ENCODE measurements around the gene SLC41A2.
A peak's percentile ranks its signal among the peaks of the same experiment; 100 is the strongest.
"Not testable (repeated sequence)": the region's sequence is repeated elsewhere in the genome, so short reads cannot be mapped to it uniquely, and the experiment has no call there.

Gene SLC41A2

GRCh38 chr12:104963757-104964156 is 5.7 kb upstream of the SLC41A2 start:
- DNase-seq = peak; percentile 23

GRCh38 chr12:104960464-104960863 is 2.4 kb upstream of the SLC41A2 start:
- no peak for DNase-seq

- DNase-seq = no peak
These were observed 1.3 kb upstream of the SLC41A2 start for GRCh38 chr12:104959335-104959841.

GRCh38 chr12:104958805-104959334 is 780 bp upstream of the SLC41A2 start:
- peak; percentile 35 for DNase-seq

- DNase-seq = peak; percentile 49
These were observed 430 bp downstream of the SLC41A2 start for GRCh38 chr12:104957719-104958000.

- no peak for DNase-seq
These were observed 996 bp downstream of the SLC41A2 start for GRCh38 chr12:104956870-104957718.

GRCh38 chr12:104955703-104956102 is 2.4 kb downstream of the SLC41A2 start:
- DNase-seq = no peak

- no peak for DNase-seq
These were observed 4.8 kb downstream of the SLC41A2 start for GRCh38 chr12:104953323-104953722.

GRCh38 chr12:104952816-104953215 is 5.3 kb downstream of the SLC41A2 start:
- DNase-seq = no peak

- DNase-seq = no peak
These were observed 6.2 kb downstream of the SLC41A2 start for GRCh38 chr12:104951759-104952509.

- not testable (repeated sequence) for DNase-seq
These were observed 9.4 kb downstream of the SLC41A2 start for GRCh38 chr12:104948716-104949115.

- no peak for DNase-seq
These were observed 13.8 kb downstream of the SLC41A2 start for GRCh38 chr12:104944252-104944651.

GRCh38 chr12:104943401-104943800 is 14.7 kb downstream of the SLC41A2 start:
- DNase-seq = not testable (repeated sequence)

- no peak for DNase-seq
These were observed 16.0 kb downstream of the SLC41A2 start for GRCh38 chr12:104942075-104942474.

GRCh38 chr12:104941454-104941853 is 16.6 kb downstream of the SLC41A2 start:
- no peak for DNase-seq

GRCh38 chr12:104939089-104939488 is 19.0 kb downstream of the SLC41A2 start:
- no peak for DNase-seq

GRCh38 chr12:104938371-104938770 is 19.7 kb downstream of the SLC41A2 start:
- DNase-seq = no peak

GRCh38 chr12:104935886-104936285 is 22.2 kb downstream of the SLC41A2 start:
- no peak for DNase-seq

GRCh38 chr12:104933778-104934177 is 24.3 kb downstream of the SLC41A2 start:
- DNase-seq = no peak

- DNase-seq = no peak
These were observed 25.0 kb downstream of the SLC41A2 start for GRCh38 chr12:104933128-104933527.

- no peak for DNase-seq
These were observed 27.4 kb downstream of the SLC41A2 start for GRCh38 chr12:104930388-104931326.

GRCh38 chr12:104929977-104930376 is 28.1 kb downstream of the SLC41A2 start:
- no peak for DNase-seq

- no peak for DNase-seq
These were observed 28.7 kb downstream of the SLC41A2 start for GRCh38 chr12:104929368-104929767.

All from NCI-H345 (cell line).